Natural killer cell (primary cell): ENCODE measurements around the gene RETREG1. TPM values are rescaled to one million over a fixed set of nuclear protein-coding genes. Genes with fewer than 3 reads are reported as not detected.

Experiments
- ATAC-seq, 3 donors: fragments of 150-1000 bp in 2 of 3; fragments of 200-7000 bp in 1 of 3; cut with Tn5 transposase; 1 replicate in 1 of 3; 2 replicates in 2 of 3; pipeline ENCODE4 v1.10.0; 2021; ENCODE audit warnings: mild to moderate bottlenecking in 2 of 3, moderate library complexity in 2 of 3
- DNase-seq, 2 donors: peaks; one replicate each; pipeline versions ENCODE4 v3.0.0 to v3.0.0-alpha.2; 2013 to 2021; ENCODE audit warnings: mixed read lengths in 1 of 2
- H3K27ac ChIP-seq: one replicate; pipeline ENCODE4 v1.5.1; 2013; ENCODE audit warnings: mild to moderate bottlenecking, low read length
- H3K27me3 ChIP-seq: one replicate; pipeline ENCODE4 v1.6.1; 2013; ENCODE audit warnings: low read length; ENCODE audit not compliant: control insufficient read depth, insufficient read depth
- H3K36me3 ChIP-seq: one replicate; pipeline ENCODE4 v1.6.1; 2013; ENCODE audit warnings: low read length; ENCODE audit not compliant: control insufficient read depth, insufficient read depth
- H3K4me1 ChIP-seq: one replicate; pipeline ENCODE4 v1.6.1; 2013; ENCODE audit warnings: low read length; ENCODE audit not compliant: control insufficient read depth, insufficient read depth
- H3K4me3 ChIP-seq: one replicate; pipeline ENCODE4 v1.5.1; 2013; ENCODE audit warnings: low read length
- H3K9me3 ChIP-seq: one replicate; pipeline ENCODE4 v1.6.1; 2013; ENCODE audit warnings: low read length; ENCODE audit not compliant: control insufficient read depth, insufficient read depth
- H3K27ac Mint-ChIP-seq, 2 donors: one replicate each; pipeline ENCODE4 v1.8.0; 2022; ENCODE audit warnings: mild to moderate bottlenecking in 2 of 2, mixed read lengths in 2 of 2, moderate library complexity in 1 of 2
- H3K27me3 Mint-ChIP-seq, 2 donors: one replicate each; pipeline ENCODE4 v1.8.0; 2022; ENCODE audit warnings: low read depth in 2 of 2, mixed read lengths in 2 of 2
- H3K36me3 Mint-ChIP-seq: one replicate; pipeline ENCODE4 v1.8.0; 2022; ENCODE audit warnings: mixed read lengths
- H3K4me1 Mint-ChIP-seq, 2 donors: one replicate each; pipeline ENCODE4 v1.8.0; 2022; ENCODE audit warnings: mixed read lengths in 2 of 2
- H3K4me3 Mint-ChIP-seq: one replicate; pipeline ENCODE4 v1.8.0; 2022; ENCODE audit warnings: mild to moderate bottlenecking, moderate library complexity, mixed read lengths
- H3K9me3 Mint-ChIP-seq, 2 donors: one replicate each; pipeline ENCODE4 v1.8.0; 2022; ENCODE audit warnings: mixed read lengths in 2 of 2
- WGBS: methylation state at CpG from one replicate; pipeline ENCODE4 v1.1.7; 2013; ENCODE audit warnings: missing lambda C conversion rate; ENCODE audit not compliant: insufficient coverage; 5-methylcytosine and 5-hydroxymethylcytosine counted together
- intact Hi-C: fragments of 100-400 bp; cut with micrococcal nuclease; formaldehyde crosslinking; loops from one replicate; pipeline ENCODE4 v1.14.2; 2022
- total RNA-seq, 4 donors: library from RNA; stranded (reverse); fragments of 120-200 nt in 1 of 4; gene quantifications; one replicate each; pipeline versions ENCODE4 v1.2.3 to v1.2.4, GENCODE V29; 2013 to 2022
- TF ChIP-seq, protein P1 (sequence below): fragments of 200-600 bp; IDR thresholded peaks from one replicate; pipeline ENCODE4 v1.8.0; 2022; ENCODE audit warnings: antibody characterized with exemption

The RETREG1 gene
- total RNA-seq, 3 donors from 2014 or later (not counting 1 experiment from before 2014, with no cell fraction given), result 2.1 to 4.5 (median 3.3) TPM

DNA sequence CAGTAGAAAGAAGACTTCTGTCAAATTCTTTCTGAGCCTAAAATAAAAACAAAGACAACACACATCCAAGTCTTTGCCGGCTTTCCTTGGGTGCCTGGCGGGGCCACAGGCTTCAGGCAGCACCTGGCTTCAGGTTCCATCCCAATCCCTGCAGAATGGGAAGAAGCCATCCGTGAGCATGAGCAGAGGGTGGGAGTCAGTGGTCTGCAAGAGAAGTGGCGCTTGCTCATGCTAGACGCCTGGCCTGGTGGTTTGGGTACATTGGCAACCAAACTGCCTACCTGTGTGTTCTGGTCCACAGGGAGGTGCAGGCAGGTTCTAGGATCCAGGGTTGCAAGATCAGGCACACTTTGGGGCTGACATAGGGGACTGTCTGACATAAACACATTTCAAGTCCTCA, 47.6 kb upstream of the RETREG1 start:
- ATAC-seq (no peak), DNase-seq (no peak)
- H3K27ac ChIP-seq, result no peak overlapping the region
- Mint-ChIP-seq H3K36me3 (no peaks in the 10 kb centered on the region), H3K27me3 (no peaks in the 10 kb centered on the region), H3K27ac (no peak overlapping the region), H3K4me3 (no peak overlapping the region), H3K4me1 (no peaks in the 10 kb centered on the region), H3K9me3 (no peaks in the 10 kb centered on the region)
- H3K27me3 ChIP-seq, result no peaks in the 10 kb centered on the region
- H3K4me3 ChIP-seq, result no peak overlapping the region
- intact Hi-C loops, result no loop called here
- TF ChIP-seq, protein P1, sequence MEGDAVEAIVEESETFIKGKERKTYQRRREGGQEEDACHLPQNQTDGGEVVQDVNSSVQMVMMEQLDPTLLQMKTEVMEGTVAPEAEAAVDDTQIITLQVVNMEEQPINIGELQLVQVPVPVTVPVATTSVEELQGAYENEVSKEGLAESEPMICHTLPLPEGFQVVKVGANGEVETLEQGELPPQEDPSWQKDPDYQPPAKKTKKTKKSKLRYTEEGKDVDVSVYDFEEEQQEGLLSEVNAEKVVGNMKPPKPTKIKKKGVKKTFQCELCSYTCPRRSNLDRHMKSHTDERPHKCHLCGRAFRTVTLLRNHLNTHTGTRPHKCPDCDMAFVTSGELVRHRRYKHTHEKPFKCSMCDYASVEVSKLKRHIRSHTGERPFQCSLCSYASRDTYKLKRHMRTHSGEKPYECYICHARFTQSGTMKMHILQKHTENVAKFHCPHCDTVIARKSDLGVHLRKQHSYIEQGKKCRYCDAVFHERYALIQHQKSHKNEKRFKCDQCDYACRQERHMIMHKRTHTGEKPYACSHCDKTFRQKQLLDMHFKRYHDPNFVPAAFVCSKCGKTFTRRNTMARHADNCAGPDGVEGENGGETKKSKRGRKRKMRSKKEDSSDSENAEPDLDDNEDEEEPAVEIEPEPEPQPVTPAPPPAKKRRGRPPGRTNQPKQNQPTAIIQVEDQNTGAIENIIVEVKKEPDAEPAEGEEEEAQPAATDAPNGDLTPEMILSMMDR, result no peak
- no peaks in the 10 kb centered on the region for H3K4me1 ChIP-seq
- 90% methylated on average over 5 of the region's 5 CpGs for WGBS
- no peaks in the 10 kb centered on the region for H3K9me3 ChIP-seq
- H3K36me3 ChIP-seq, result no peaks in the 10 kb centered on the region

DNA sequence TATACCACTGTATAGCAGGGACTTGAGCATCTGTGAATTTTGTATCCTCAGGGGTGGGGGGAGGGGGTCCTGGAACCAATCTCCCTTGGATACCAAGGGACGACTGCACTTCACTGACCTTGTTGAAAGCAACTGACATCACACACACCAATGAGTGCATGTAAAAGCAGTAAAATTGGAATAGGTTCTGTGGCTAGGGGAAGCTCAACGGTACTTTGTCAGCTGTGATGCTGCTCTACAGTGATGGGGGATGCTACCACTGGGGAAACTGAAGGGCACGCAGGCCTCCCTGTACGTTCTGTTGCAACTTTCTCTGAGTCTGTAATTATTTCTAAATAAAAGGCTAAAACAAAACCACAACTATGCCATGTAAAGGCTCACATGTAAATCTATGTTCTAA, 47.0 kb upstream of the RETREG1 start:
- Mint-ChIP-seq H3K27ac (no peak overlapping the region), H3K27me3 (no peaks in the 10 kb centered on the region), H3K36me3 (no peaks in the 10 kb centered on the region), H3K4me1 (no peaks in the 10 kb centered on the region), H3K9me3 (no peaks in the 10 kb centered on the region), H3K4me3 (no peak overlapping the region)
- DNase-seq (no peak), ATAC-seq (no peak)
- Histone ChIP-seq H3K27ac (no peak overlapping the region), H3K27me3 (no peaks in the 10 kb centered on the region), H3K9me3 (peaks cover 2% of the 10 kb centered on the region), H3K4me1 (no peaks in the 10 kb centered on the region), H3K4me3 (no peak overlapping the region), H3K36me3 (no peaks in the 10 kb centered on the region)
- TF ChIP-seq, protein P1, result no peak
- intact Hi-C loops, result no loop called here
- 77% methylated on average over 4 of the region's 4 CpGs for WGBS

DNA sequence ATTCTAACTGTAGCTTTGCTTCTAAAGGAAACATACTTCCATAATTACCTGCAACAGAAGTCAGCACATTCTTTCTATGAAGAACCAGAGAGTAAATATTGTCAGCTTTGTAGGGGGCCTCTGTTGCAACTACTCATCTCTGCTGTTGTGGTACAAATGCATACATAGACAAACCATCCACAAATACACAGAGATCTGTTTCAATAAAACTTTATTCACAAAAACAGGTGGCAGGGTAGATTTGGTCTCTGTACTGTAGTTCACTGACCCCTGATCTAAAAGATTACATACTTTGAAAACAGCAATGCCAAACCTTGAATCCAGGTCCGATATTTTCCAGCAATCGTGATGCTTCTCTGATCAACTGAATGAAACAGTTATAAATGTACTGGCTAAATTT, 44.9 kb upstream of the RETREG1 start:
- H3K27ac Mint-ChIP-seq, result no peak overlapping the region
- TF ChIP-seq, protein P1, result no peak
- no CpG with 5 or more reads among the region's 2 CpGs for WGBS
- DNase-seq (no peak), ATAC-seq (no peak)
- no peaks in the 10 kb centered on the region for H3K9me3 Mint-ChIP-seq
- intact Hi-C loops, result no loop called here
- no peaks in the 10 kb centered on the region for H3K4me1 Mint-ChIP-seq
- Histone ChIP-seq H3K9me3 (peaks cover 2% of the 10 kb centered on the region), H3K27ac (no peak overlapping the region), H3K36me3 (no peaks in the 10 kb centered on the region), H3K4me3 (no peak overlapping the region), H3K4me1 (no peaks in the 10 kb centered on the region), H3K27me3 (no peaks in the 10 kb centered on the region)
- no peaks in the 10 kb centered on the region for H3K27me3 Mint-ChIP-seq
- no peaks in the 10 kb centered on the region for H3K36me3 Mint-ChIP-seq
- no peak overlapping the region for H3K4me3 Mint-ChIP-seq

DNA sequence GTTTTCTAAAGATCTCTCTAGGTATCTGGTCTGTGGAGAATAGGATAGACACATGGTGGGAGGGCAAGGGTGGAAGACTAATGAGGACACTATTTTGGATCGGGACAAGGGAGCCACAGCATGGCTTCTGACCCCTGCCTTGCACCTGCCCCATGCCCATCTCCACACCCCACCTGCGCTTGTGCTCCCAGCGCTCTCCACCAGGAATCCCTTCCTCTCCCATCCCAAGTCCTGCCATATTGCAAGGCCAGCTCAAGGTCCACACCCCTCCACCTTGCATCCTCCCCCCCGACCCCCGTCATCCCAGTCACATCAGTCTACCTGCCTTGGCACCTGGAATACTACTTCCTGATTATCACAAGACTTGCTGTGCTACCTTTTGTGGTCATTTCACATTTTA, 44.2 kb upstream of the RETREG1 start:
- ATAC-seq (no peak), DNase-seq (no peak)
- Mint-ChIP-seq H3K4me1 (no peaks in the 10 kb centered on the region), H3K27me3 (no peaks in the 10 kb centered on the region), H3K36me3 (no peaks in the 10 kb centered on the region), H3K27ac (no peak overlapping the region), H3K9me3 (peaks cover 0 to 2% of the 10 kb centered on the region in 2 donors), H3K4me3 (no peak overlapping the region)
- Histone ChIP-seq H3K9me3 (peaks cover 2% of the 10 kb centered on the region), H3K4me3 (no peak overlapping the region), H3K27me3 (no peaks in the 10 kb centered on the region), H3K27ac (no peak overlapping the region), H3K4me1 (no peaks in the 10 kb centered on the region), H3K36me3 (no peaks in the 10 kb centered on the region)
- WGBS, result 78% methylated on average over 5 of the region's 5 CpGs
- intact Hi-C loops, result no loop called here
- TF ChIP-seq, protein P1, result no peak
